ENCODE data around the gene EXOC4. TPM values are rescaled to one million over a fixed set of nuclear protein-coding genes. Genes with fewer than 3 reads are reported as not detected.

Gene EXOC4
- total and polyA plus RNA-seq, 2 of the 13 experiments (the other 11 are each of a cell fraction or from before 2014, with no cell fraction given), result 22.5 to 39.0 TPM

GRCh38 chr7:133886797-133887196 is 633.9 kb downstream of the EXOC4 start:
- ChIA-PET CTCF (ENCODE audit: low intra/inter-chr PET ratio, low total read pairs) (no interaction called here), POLR2A (no interaction called here)
- Histone ChIP-seq H3K9me3 (ENCODE audit: low read length) (no peaks in the 10 kb centered on the region), H2AFZ (ENCODE audit: low read length) (no peak overlapping the region), H4K20me1 (ENCODE audit: insufficient read depth, low read length) (no peaks in the 10 kb centered on the region), H3K79me2 (ENCODE audit: insufficient read depth, low read length) (no peaks in the 10 kb centered on the region), H3K4me3 (replicated peaks in 1 of 3; ENCODE audit: insufficient read depth in 1 of 3, low read depth in 2 of 3, low read length in 3 of 3) (no peak overlapping the region), H3K27ac (ENCODE audit: extremely low read length, insufficient read depth, low read length) (no peak overlapping the region), H3K9ac (ENCODE audit: insufficient read depth, low read depth, low read length) (no peak overlapping the region), H3K4me2 (ENCODE audit: low read depth, low read length) (no peak overlapping the region), H3K36me3 (replicated peaks in 1 of 2; ENCODE audit: control insufficient read depth in 1 of 2, insufficient read depth in 2 of 2, low read length in 2 of 2) (no peaks in the 10 kb centered on the region), H3K4me1 (ENCODE audit: insufficient read depth, low read length) (peaks cover 8% of the 10 kb centered on the region), H3K27me3 (ENCODE audit: control insufficient read depth in 1 of 2, insufficient read depth in 2 of 2, low read length in 2 of 2) (no peaks in the 10 kb centered on the region)
- in situ Hi-C loops (cut with HindIII; ENCODE audit: extremely low pct_ligation_motif_present, low pct_unique_long_range_greater_than_20kb), result no loop called here
- no peak for ATAC-seq
- no TSS peak for BruUV-seq (replicated peaks)
- 97% methylated on average over 2 of the region's 2 CpGs for WGBS (ENCODE audit: low lambda C conversion rate)
- no peak for FAIRE-seq
- intact Hi-C loops (cut with micrococcal nuclease; ENCODE audit: unreplicated experiment), result no loop called here
- DNase-seq (ENCODE audit: low spot score), result no peak
- TF ChIP-seq POLR2A (IDR thresholded peaks at IDR 0.05; ENCODE audit: insufficient read depth in 1 of 2, low read depth in 2 of 2, low read length in 2 of 2) (no peak), KMT2B (CRISPR knock-in tag; IDR thresholded peaks at IDR 0.05) (no peak)
- TF ChIP-seq, protein P1, sequence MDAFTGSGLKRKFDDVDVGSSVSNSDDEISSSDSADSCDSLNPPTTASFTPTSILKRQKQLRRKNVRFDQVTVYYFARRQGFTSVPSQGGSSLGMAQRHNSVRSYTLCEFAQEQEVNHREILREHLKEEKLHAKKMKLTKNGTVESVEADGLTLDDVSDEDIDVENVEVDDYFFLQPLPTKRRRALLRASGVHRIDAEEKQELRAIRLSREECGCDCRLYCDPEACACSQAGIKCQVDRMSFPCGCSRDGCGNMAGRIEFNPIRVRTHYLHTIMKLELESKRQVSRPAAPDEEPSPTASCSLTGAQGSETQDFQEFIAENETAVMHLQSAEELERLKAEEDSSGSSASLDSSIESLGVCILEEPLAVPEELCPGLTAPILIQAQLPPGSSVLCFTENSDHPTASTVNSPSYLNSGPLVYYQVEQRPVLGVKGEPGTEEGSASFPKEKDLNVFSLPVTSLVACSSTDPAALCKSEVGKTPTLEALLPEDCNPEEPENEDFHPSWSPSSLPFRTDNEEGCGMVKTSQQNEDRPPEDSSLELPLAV (CRISPR knock-in tag; conservative IDR thresholded peaks at IDR 0.05; ENCODE audit: low read depth), result no peak

GRCh38 chr7:133887459-133887858 is 634.6 kb downstream of the EXOC4 start:
- ChIA-PET CTCF (ENCODE audit: low intra/inter-chr PET ratio, low total read pairs) (no interaction called here), POLR2A (no interaction called here)
- ATAC-seq (no peak), FAIRE-seq (no peak), DNase-seq (ENCODE audit: low spot score) (no peak)
- intact Hi-C loops (cut with micrococcal nuclease; ENCODE audit: unreplicated experiment), result no loop called here
- H3K9me3 ChIP-seq (ENCODE audit: low read length), result no peaks in the 10 kb centered on the region
- H3K4me2 ChIP-seq (ENCODE audit: low read depth, low read length), result no peak overlapping the region
- no peaks in the 10 kb centered on the region for H3K27me3 ChIP-seq (ENCODE audit: control insufficient read depth in 1 of 2, insufficient read depth in 2 of 2, low read length in 2 of 2)
- in situ Hi-C loops (cut with HindIII; ENCODE audit: extremely low pct_ligation_motif_present, low pct_unique_long_range_greater_than_20kb), result no loop called here
- H3K36me3 ChIP-seq (replicated peaks in 1 of 2; ENCODE audit: control insufficient read depth in 1 of 2, insufficient read depth in 2 of 2, low read length in 2 of 2), result no peaks in the 10 kb centered on the region
- no TSS peak for BruUV-seq (replicated peaks)
- H3K4me1 ChIP-seq (ENCODE audit: insufficient read depth, low read length), result peaks cover 8% of the 10 kb centered on the region
- no peak overlapping the region for H3K9ac ChIP-seq (ENCODE audit: insufficient read depth, low read depth, low read length)
- WGBS (ENCODE audit: low lambda C conversion rate), result 96% methylated on average over 2 of the region's 2 CpGs
- no peak overlapping the region for H3K4me3 ChIP-seq (replicated peaks in 1 of 3; ENCODE audit: insufficient read depth in 1 of 3, low read depth in 2 of 3, low read length in 3 of 3)
- TF ChIP-seq HDAC1 (CRISPR knock-in tag; IDR thresholded peaks at IDR 0.05) (no peak), ZNF30 (CRISPR knock-in tag; IDR thresholded peaks at IDR 0.05) (no peak), ZNF234 (CRISPR knock-in tag; conservative IDR thresholded peaks at IDR 0.05) (no peak), SETDB1 (CRISPR knock-in tag; IDR thresholded peaks at IDR 0.05; ENCODE audit: borderline replicate concordance) (no peak), SALL1 (CRISPR knock-in tag; IDR thresholded peaks at IDR 0.05) (no peak)
- H3K79me2 ChIP-seq (ENCODE audit: insufficient read depth, low read length), result no peaks in the 10 kb centered on the region
- no peak overlapping the region for H2AFZ ChIP-seq (ENCODE audit: low read length)
- H4K20me1 ChIP-seq (ENCODE audit: insufficient read depth, low read length), result no peaks in the 10 kb centered on the region
- H3K27ac ChIP-seq (ENCODE audit: extremely low read length, insufficient read depth, low read length), result no peak overlapping the region

Data from HepG2 (cell line).